ENCODE measurements around the gene FRMD4A. TPM values are rescaled to one million over a fixed set of nuclear protein-coding genes. Genes with fewer than 3 reads are reported as not detected.

FRMD4A gene
- total RNA-seq, 1 donor from 2014 or later = 0.32 TPM

DNA sequence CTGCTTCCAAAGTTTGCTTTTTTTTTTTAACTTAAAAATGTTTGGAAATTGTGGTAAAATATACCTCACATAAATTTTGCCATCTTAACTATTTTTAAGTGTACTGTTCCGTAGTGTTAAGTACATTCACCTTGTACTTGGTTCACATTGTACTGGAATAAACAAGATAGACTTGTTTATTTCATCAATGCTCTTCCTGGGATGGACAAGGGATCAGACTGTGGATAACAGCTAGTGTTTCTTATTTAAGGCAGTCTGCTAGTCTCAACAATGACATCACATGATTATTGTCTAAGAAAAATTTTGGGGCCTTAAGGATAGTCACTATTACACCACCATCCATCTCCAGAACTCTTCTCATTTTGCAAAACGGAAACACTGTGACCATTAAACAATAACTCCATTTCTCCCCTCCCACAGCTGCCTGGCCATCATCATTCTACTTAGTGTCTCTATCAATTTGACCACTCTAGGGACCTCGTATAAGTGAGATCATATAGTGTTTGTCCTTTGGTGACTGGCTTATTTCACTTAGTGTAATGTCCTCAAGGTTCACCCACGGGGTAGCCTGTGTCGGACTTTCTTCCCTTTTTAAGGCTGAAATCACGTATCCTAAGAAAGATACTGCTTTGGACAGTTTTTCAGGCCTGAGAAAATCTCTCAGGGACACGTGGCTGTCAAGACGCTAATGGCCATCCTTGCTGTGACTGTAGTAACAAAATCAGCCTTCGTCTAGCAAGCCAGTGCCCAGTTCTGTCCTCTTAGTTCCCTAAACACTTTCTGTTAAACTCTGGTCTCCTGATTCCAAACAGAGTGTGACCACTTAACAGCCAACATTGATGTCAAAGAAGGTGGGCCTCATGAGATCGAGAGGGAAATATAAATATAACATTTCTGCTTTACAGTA, 305.2 kb downstream of the FRMD4A start:
- Mint-ChIP-seq H3K4me1 (ENCODE audit: low read depth) (peaks cover 2% of the 10 kb centered on the region), H3K9me3 (no peaks in the 10 kb centered on the region), H3K27me3 (ENCODE audit: low read depth) (peaks cover 44% of the 10 kb centered on the region), H3K4me3 (ENCODE audit: low read depth) (no peak overlapping the region), H3K27ac (no peak overlapping the region), H3K36me3 (ENCODE audit: low read depth) (no peaks in the 10 kb centered on the region)
- intact Hi-C loops (cut with micrococcal nuclease) = no loop called here
- no peak for DNase-seq (ENCODE audit: low spot score)

DNA sequence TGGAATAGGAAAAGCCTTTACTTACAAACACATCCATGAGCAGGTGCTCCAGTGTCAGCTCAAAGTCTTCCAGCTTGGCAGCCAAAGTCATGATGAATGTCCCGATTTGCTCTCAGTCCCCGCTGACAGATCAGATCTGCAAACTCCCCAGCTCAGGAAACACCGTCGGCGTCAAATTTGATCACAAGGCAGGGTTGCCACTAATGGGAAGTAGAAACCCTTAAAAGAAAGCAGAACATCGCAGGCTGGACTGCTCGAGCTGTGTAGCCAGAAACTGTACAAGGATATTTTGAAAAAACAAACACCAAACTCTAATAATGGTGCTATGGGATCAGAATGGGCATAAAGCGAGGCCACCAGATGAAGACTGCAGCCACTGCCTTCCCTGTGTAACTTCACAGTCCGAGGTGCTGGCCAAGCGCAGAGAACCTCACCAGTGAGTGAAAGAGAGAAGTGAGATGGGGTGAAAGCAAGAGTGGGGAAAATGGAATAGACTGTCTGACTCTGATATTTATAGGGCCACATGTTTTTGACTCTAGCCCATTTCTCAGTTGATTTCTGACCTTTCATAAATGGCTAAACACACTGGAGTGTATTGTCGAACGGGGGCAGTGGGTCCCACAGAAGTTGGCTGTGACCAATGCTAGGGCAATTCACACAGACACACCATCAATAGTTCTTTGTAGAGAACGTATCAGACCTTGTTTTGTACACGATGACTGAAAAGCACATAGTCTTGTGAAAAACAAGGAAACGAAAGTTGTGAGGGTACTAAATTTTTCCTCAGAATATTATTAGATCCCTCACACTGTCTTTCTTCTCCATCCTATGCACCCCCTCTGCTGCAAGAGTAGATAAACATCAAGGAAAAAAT, 306.2 kb downstream of the FRMD4A start:
- DNase-seq (ENCODE audit: low spot score) = no peak
- intact Hi-C loops (cut with micrococcal nuclease) = no loop called here
- Mint-ChIP-seq H3K36me3 (ENCODE audit: low read depth) (no peaks in the 10 kb centered on the region), H3K27ac (no peak overlapping the region), H3K9me3 (no peaks in the 10 kb centered on the region), H3K4me3 (ENCODE audit: low read depth) (no peak overlapping the region), H3K4me1 (ENCODE audit: low read depth) (peaks cover 2% of the 10 kb centered on the region), H3K27me3 (ENCODE audit: low read depth) (peaks cover 39% of the 10 kb centered on the region)

DNA sequence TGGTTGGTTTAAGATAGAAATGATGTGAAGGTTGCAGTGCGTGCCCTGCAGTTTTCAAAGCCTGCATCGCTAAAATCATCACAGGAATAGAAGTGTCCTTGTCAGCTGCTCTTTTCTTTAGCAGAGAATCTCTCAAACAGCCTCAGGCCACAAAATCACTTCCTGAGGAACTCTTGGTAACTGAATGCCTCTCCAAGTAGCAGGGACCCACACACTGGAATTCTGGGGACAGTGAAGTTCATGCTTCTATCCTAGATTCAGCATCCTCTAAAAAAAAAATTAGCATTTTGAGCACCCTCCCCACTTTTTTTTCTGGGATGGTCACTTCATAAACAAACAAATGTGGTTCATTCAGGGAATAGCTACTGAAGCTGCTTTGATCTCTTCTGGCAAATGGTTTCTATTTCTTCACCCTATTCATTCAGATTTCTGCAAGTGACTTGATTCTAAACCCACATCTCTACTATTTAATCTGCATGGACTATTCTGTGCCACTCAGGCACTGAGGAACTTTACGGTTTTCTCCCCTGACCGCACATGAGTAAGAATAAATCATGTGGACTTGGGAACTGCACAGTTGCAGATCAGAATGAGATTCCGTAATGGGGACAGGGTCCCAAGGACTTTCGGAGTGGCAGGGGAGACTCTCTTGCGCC, 306.9 kb downstream of the FRMD4A start:
- intact Hi-C loops (cut with micrococcal nuclease) = no loop called here

DNA sequence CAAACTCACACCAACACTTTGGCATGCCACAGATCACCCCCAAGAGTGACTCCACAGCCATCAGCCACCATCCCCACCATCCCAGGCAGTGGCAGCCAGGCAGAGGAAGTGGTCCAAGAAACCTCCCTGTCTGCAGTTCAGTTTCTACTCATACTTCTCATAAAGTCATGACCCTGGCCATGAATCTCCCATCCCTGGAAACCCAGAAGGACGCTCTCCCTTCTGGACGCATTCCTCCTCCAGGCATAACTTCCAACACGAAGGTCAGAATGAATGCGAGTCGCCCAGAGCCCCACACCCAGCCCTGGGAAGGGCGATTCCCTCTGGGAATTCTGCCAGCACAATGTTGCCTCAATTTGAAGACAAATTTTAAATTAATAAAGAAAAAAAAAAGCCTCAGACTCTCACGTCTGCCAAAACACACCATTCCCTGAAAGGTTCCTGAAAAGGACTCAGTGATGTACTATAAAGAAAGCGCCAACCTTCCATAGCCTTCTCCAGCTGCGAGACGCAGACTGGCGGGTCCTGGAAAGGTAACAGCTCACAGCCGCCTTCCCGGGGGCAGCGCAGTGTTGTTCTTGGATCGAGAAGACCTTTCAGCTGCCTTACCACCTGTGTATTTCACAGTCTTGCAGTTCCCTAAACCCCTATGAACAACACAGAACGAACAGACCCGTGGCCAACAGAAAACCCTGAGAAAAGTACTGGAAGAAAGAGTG, 307.6 kb downstream of the FRMD4A start:
- Mint-ChIP-seq H3K27ac (no peak overlapping the region), H3K36me3 (ENCODE audit: low read depth) (no peaks in the 10 kb centered on the region), H3K4me3 (ENCODE audit: low read depth) (no peak overlapping the region), H3K27me3 (ENCODE audit: low read depth) (peaks cover 38% of the 10 kb centered on the region), H3K4me1 (ENCODE audit: low read depth) (peaks cover 2% of the 10 kb centered on the region), H3K9me3 (peaks cover 8% of the 10 kb centered on the region)
- intact Hi-C loops (cut with micrococcal nuclease) = no loop called here
- DNase-seq (ENCODE audit: low spot score) = no peak

More for the DNA sequence above, 306.9 kb downstream of the FRMD4A start:
- peaks cover 4% of the 10 kb centered on the region for H3K9me3 Mint-ChIP-seq
- no peak overlapping the region for H3K4me3 Mint-ChIP-seq (ENCODE audit: low read depth)
- H3K27me3 Mint-ChIP-seq (ENCODE audit: low read depth) = peaks cover 34% of the 10 kb centered on the region
- no peaks in the 10 kb centered on the region for H3K36me3 Mint-ChIP-seq (ENCODE audit: low read depth)
- peaks cover 2% of the 10 kb centered on the region for H3K4me1 Mint-ChIP-seq (ENCODE audit: low read depth)
- no peak overlapping the region for H3K27ac Mint-ChIP-seq
- DNase-seq (ENCODE audit: low spot score) = no peak

DNA sequence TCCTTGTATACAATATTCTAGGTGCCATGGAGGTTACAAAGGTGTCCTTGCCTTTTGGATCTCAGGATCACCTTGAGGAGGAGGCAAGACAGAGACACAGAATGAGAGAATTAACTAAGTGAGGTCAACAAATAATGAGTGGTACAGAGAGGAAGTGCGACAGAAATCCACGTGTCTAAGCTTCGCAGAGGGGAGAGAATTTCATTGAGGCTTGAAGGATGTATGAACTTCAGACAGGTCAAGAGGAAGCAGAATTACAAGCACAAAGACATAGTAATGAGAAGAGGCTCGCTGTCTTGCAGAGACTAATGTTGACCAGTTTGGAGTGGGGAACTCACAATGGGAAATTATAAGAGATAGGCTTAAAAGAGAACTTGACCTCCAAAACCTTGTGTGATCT, 308.7 kb downstream of the FRMD4A start:
- Mint-ChIP-seq H3K4me1 (ENCODE audit: low read depth) (peaks cover 2% of the 10 kb centered on the region), H3K27me3 (ENCODE audit: low read depth) (peaks cover 34% of the 10 kb centered on the region), H3K4me3 (ENCODE audit: low read depth) (no peak overlapping the region), H3K36me3 (ENCODE audit: low read depth) (no peaks in the 10 kb centered on the region), H3K9me3 (peaks cover 8% of the 10 kb centered on the region), H3K27ac (no peak overlapping the region)
- intact Hi-C loops (cut with micrococcal nuclease) = no loop called here
- no peak for DNase-seq (ENCODE audit: low spot score)

DNA sequence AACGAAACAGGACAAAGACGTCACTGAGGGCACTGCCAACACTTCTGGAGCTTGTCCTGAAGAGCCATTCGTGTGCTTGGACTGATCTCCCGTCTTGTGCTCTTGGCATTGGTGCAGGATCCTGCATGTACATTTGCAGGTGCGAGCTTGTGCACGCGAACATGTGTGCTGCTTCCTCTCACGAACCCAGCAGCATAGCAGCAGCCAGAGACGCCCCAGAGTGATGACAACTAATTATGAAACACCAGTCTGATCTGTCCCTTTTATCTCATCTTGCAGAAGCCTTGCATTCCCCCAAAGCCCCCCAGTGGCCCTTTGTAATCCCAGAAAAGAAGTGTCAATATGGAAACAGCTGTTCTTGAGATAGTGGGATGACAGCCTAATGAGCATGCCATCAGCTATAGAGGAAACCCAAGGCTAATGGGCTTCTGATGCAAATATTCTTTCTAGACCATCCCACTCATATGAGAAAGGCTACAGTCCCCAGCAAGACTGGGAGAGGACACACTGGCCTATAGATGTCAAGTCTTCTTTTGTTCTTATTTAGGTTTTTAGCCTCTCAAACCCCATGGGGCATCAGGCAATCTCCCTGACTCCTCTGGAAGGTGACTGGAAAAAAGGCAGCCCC, 310.6 kb downstream of the FRMD4A start:
- H3K4me3 Mint-ChIP-seq (ENCODE audit: low read depth) = no peak overlapping the region
- no peak overlapping the region for H3K27ac Mint-ChIP-seq
- no peaks in the 10 kb centered on the region for H3K36me3 Mint-ChIP-seq (ENCODE audit: low read depth)
- H3K27me3 Mint-ChIP-seq (ENCODE audit: low read depth) = peaks cover 28% of the 10 kb centered on the region
- H3K9me3 Mint-ChIP-seq = peaks cover 8% of the 10 kb centered on the region
- H3K4me1 Mint-ChIP-seq (ENCODE audit: low read depth) = peaks cover 2% of the 10 kb centered on the region
- DNase-seq (ENCODE audit: low spot score) = no peak
- intact Hi-C loops (cut with micrococcal nuclease) = no loop called here

DNA sequence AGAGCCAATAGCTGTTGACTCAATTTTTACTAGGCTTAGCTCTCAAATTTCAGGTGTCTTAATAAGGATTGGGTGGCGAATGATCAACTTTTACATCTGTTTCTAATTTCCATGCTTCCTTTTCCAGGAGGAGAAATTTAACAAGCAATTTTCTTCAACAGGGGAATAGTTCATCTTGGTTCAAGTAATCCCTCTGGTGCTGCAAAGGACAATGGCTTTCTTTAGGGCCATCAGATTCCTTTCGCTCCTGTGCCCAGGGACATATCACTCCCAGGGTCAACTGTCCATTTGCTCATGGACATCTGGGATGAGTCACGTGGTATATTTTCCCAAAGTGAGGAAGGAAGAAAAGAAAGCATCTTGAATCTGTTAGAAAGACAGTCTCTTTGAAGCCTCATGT, 313.3 kb downstream of the FRMD4A start:
- intact Hi-C loops (cut with micrococcal nuclease) = no loop called here
- Mint-ChIP-seq H3K4me3 (ENCODE audit: low read depth) (no peak overlapping the region), H3K9me3 (peaks cover 8% of the 10 kb centered on the region), H3K36me3 (ENCODE audit: low read depth) (no peaks in the 10 kb centered on the region), H3K27me3 (ENCODE audit: low read depth) (peaks cover 10% of the 10 kb centered on the region), H3K4me1 (ENCODE audit: low read depth) (no peaks in the 10 kb centered on the region), H3K27ac (no peak overlapping the region)
- DNase-seq (ENCODE audit: low spot score) = no peak

DNA sequence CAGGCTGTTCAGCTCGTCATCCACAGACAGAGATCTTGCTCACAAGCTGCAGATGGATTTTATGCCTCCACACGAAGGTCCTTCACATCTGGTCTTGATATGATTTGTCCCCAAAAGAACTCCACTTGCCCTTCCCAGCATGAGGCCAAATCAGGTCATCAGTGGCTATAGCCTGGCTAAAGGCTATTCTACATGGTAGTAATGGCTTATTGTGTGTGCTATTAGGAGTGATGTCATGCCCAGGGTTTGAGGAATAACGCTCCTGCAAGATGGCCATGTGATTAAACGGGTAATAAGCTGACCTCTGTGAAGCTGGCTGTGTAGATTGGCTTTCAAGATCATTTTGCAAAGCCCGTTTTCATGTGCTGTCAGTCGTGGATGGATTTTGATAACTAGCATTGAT, 313.8 kb downstream of the FRMD4A start:
- Mint-ChIP-seq H3K27me3 (ENCODE audit: low read depth) (peaks cover 5% of the 10 kb centered on the region), H3K4me1 (ENCODE audit: low read depth) (no peaks in the 10 kb centered on the region), H3K27ac (no peak overlapping the region), H3K9me3 (peaks cover 8% of the 10 kb centered on the region), H3K36me3 (ENCODE audit: low read depth) (no peaks in the 10 kb centered on the region), H3K4me3 (ENCODE audit: low read depth) (no peak overlapping the region)
- intact Hi-C loops (cut with micrococcal nuclease) = no loop called here
- no peak for DNase-seq (ENCODE audit: low spot score)

DNA sequence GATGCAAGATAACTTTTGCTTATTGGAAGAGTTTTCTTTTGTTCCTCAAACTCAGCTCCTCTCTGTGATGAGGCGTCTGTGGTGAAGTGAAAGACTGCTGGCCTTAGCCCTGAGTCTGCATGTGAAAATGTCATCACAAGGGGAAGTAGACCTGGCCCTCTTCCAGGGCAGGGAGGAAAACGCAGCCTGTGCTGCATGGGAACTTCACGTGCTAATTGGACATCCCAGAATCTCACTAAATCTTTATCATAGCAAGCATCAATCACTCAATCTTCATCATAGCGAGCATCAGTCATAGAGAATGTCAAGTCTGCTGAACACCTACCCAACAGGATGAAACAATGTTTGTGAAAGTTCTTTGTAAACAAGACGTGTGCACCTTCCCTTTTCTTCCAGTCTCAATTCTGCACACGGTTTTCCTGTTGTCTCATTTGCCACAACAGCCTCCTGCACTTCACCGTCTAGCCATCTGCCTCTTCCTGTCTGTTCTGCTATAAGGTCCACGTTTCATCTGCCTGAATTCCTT, 314.6 kb downstream of the FRMD4A start:
- intact Hi-C loops (cut with micrococcal nuclease) = no loop called here
- Mint-ChIP-seq H3K27ac (no peak overlapping the region), H3K4me1 (ENCODE audit: low read depth) (no peaks in the 10 kb centered on the region)

DNA sequence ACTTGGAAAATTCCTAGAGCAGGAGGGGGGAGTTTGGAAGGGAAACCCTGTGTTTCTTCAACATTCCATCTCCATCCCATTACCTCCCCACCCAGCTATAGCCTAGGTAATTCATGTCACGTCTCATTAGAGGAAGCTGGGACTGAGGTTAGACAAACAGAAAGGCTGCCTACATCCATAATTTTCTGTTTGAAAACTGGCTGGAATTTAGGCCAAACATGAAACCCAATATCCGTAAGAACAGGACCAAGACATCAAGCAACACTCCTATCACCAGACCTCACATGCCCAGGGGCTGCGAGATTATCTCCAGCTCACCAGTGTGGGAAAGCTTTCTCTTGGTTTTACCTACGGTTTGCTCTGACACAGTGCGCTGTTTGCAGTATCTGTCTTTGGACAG, 316.3 kb downstream of the FRMD4A start:
- Mint-ChIP-seq H3K4me1 (ENCODE audit: low read depth) (peaks cover 10% of the 10 kb centered on the region), H3K9me3 (peaks cover 8% of the 10 kb centered on the region), H3K36me3 (ENCODE audit: low read depth) (no peaks in the 10 kb centered on the region), H3K4me3 (ENCODE audit: low read depth) (no peak overlapping the region), H3K27ac (no peak overlapping the region), H3K27me3 (ENCODE audit: low read depth) (peaks cover 9% of the 10 kb centered on the region)
- intact Hi-C loops (cut with micrococcal nuclease) = no loop called here
- DNase-seq (ENCODE audit: low spot score) = no peak

More for the DNA sequence above, 314.6 kb downstream of the FRMD4A start:
- Mint-ChIP-seq H3K27me3 (ENCODE audit: low read depth) (peaks cover 5% of the 10 kb centered on the region), H3K36me3 (ENCODE audit: low read depth) (no peaks in the 10 kb centered on the region), H3K9me3 (peaks cover 8% of the 10 kb centered on the region), H3K4me3 (ENCODE audit: low read depth) (no peak overlapping the region)
- DNase-seq (ENCODE audit: low spot score) = no peak

DNA sequence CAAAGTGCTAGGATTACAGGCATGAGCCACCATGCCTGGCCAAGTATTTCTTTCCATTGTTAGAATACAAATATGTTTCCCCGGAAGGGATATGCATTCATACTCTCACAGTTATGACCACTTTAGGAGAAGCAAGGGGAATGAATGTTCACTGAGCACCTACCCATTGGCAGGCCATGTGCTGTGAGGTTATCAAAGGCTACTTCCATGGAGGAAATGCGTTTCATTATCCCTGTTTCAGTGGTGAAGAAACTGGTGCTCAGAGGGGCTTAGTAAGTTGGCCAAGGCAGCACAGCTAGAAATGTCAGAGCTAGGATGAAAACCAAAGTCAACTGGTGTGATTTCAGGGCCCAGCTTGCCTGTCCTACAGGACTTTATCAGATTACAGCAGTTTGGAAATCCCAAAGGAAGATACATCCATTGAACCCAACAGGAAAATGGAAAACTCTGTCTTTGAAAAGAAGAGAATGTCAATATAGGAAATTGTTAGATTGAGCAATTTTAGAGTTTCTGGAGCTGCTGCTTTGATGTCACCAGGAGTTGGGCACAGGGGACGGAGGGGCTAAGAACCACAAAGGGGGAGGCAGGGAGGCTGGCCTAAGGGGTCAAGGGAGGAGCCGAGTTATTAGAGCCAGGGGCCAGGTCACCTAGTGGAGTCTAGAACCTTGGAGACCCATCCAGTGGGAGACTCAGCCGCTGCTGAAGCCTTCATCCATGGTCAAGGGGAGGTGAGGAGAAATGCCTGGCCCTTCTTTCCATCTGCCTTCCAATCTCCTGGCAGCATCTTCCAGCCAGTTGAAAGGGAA, 319.8 kb downstream of the FRMD4A start:
- intact Hi-C loops (cut with micrococcal nuclease) = no loop called here
- Mint-ChIP-seq H3K27ac (no peak overlapping the region), H3K9me3 (no peaks in the 10 kb centered on the region), H3K4me3 (ENCODE audit: low read depth) (no peak overlapping the region), H3K27me3 (ENCODE audit: low read depth) (peaks cover 22% of the 10 kb centered on the region), H3K36me3 (ENCODE audit: low read depth) (no peaks in the 10 kb centered on the region), H3K4me1 (ENCODE audit: low read depth) (peaks cover 29% of the 10 kb centered on the region)
- DNase-seq (ENCODE audit: low spot score) = no peak
